GM12878 (cell line): Measurements from ENCODE around the gene LIG3. TPM values are rescaled to one million over a fixed set of nuclear protein-coding genes. Genes with fewer than 3 reads are reported as not detected.

Source experiments
- ATAC-seq: fragments of 200-7000 bp; cut with Tn5 transposase; 3 replicates; pipeline ENCODE4 v1.9.1; 2020; ENCODE audit warnings: mild to moderate bottlenecking, moderate library complexity
- BruUV-seq: library from RNA; stranded (reverse); fragments of 400-500 nt; replicated peaks from 2 replicates; lab custom pipeline; 2021; lab: Mats Ljungman, UMichigan
- CTCF ChIA-PET: fragments of 300-600 bp; sonication (Branson Sonifier 250); formaldehyde crosslinking; extraction: SDS; loops from one replicate; lab custom pipeline; 2021; ENCODE audit warnings: inconsistent platforms; lab: Yijun Ruan, JAX
- POLR2A ChIA-PET: fragments of 350-600 bp; formaldehyde crosslinking; extraction: SDS; loops from one replicate; lab custom pipeline; 2021; ENCODE audit warnings: inconsistent platforms; lab: Charles Lee
- RAD21 ChIA-PET: fragments of 300-600 bp; sonication (Branson Sonifier 250); formaldehyde crosslinking; loops from one replicate; lab custom pipeline; 2023; ENCODE audit warnings: antibody characterized with exemption; ENCODE audit not compliant: unreplicated experiment; lab: Charles Lee
- SMC1A ChIA-PET: fragments of 300-600 bp; sonication (Branson Sonifier 250); formaldehyde crosslinking; loops from one replicate; lab custom pipeline; 2023; ENCODE audit not compliant: unreplicated experiment, uncharacterized antibody; lab: Charles Lee
- DNase-seq: peaks from one replicate; pipeline ENCODE4 v3.0.0-alpha.2; 2011; ENCODE audit warnings: low read depth, low spot score
- FAIRE-seq: peaks from 3 replicates; lab custom pipeline; 2011; peaks lifted over from hg19 to GRCh38; lab: Jason Lieb, UNC
- H2AFZ ChIP-seq: 2 replicates; pipeline ENCODE4 v1.6.0; 2011; ENCODE audit warnings: low read depth, low read length, control low read depth; ENCODE audit not compliant: control insufficient read depth
- H3K27ac ChIP-seq: 2 replicates; pipeline ENCODE4 v1.5.1; 2011; ENCODE audit warnings: control low read depth; ENCODE audit not compliant: control insufficient read depth, insufficient read depth
- H3K27me3 ChIP-seq, 2 experiments: replicated peaks in 1 of 2; 2 replicates each; pipeline versions ENCODE4 v1.6.0 to v1.6.1; 2011; ENCODE audit warnings: low read length in 1 of 2; ENCODE audit not compliant: control insufficient read depth in 2 of 2, insufficient read depth in 2 of 2
- H3K36me3 ChIP-seq, 2 experiments: 2 replicates each; pipeline ENCODE4 v1.5.1; 2011; ENCODE audit warnings: low read length in 1 of 2; ENCODE audit not compliant: control insufficient read depth in 2 of 2, insufficient read depth in 2 of 2
- H3K4me1 ChIP-seq: 2 replicates; pipeline ENCODE4 v1.6.1; 2011; ENCODE audit warnings: mild to moderate bottlenecking, low read length, moderate library complexity, mixed read lengths; ENCODE audit not compliant: control insufficient read depth, insufficient read depth
- H3K4me2 ChIP-seq: 2 replicates; pipeline ENCODE4 v1.6.0; 2011; ENCODE audit warnings: control low read depth; ENCODE audit not compliant: control insufficient read depth, insufficient read depth
- H3K4me3 ChIP-seq: fragments of 200-600 bp; sonication (generic); 2 replicates; pipeline ENCODE4 v1.5.1; 2016
- H3K79me2 ChIP-seq: 2 replicates; pipeline ENCODE4 v1.6.0; 2011; ENCODE audit warnings: low read length; ENCODE audit not compliant: control insufficient read depth, insufficient read depth
- H3K9ac ChIP-seq: 2 replicates; pipeline ENCODE4 v1.8.0; 2011; ENCODE audit warnings: low read length, control low read depth, mixed read lengths; ENCODE audit not compliant: control insufficient read depth, insufficient read depth
- H3K9me3 ChIP-seq: replicated peaks from 3 replicates; pipeline ENCODE4 v1.5.1; 2011; ENCODE audit warnings: mild to moderate bottlenecking, low read length; ENCODE audit not compliant: control insufficient read depth, insufficient read depth
- H4K20me1 ChIP-seq: 2 replicates; pipeline ENCODE4 v1.6.0; 2011; ENCODE audit not compliant: control insufficient read depth, insufficient read depth
- CBX5 ChIP-seq: sonication (generic); IDR thresholded peaks from 2 replicates; pipeline ENCODE4 v1.6.1; 2016; ENCODE audit warnings: low read depth, moderate library complexity, mild to moderate bottlenecking, inconsistent platforms
- CHD1 ChIP-seq: IDR thresholded peaks from 2 replicates; pipeline ENCODE4 v1.6.1; 2012; ENCODE audit warnings: low read depth, low read length, improper control_type of control experiment
- E4F1 ChIP-seq: fragments of 450-650 bp; IDR thresholded peaks from 2 replicates; pipeline ENCODE4 v1.6.1; 2018; ENCODE audit warnings: borderline replicate concordance, mild to moderate bottlenecking; ENCODE audit not compliant: partially characterized antibody
- HDAC2 ChIP-seq: fragments of 200-600 bp; sonication (generic); IDR thresholded peaks from 2 replicates; pipeline ENCODE4 v1.6.1; 2017
- HSF1 ChIP-seq: fragments of 150-350 bp; IDR thresholded peaks from 2 replicates; pipeline ENCODE4 v1.6.1; 2014; ENCODE audit warnings: mild to moderate bottlenecking, low read depth, low read length
- IRF4 ChIP-seq: IDR thresholded peaks from 2 replicates; pipeline ENCODE4 v1.6.1; 2011; ENCODE audit warnings: low read depth, low read length
- LARP7 ChIP-seq: fragments of 450-650 bp; IDR thresholded peaks from 2 replicates; pipeline ENCODE4 v1.6.1; 2017; ENCODE audit warnings: mild to moderate bottlenecking
- MEF2B ChIP-seq: fragments of 450-650 bp; IDR thresholded peaks from 2 replicates; pipeline ENCODE4 v1.6.1; 2018; ENCODE audit warnings: mild to moderate bottlenecking, moderate library complexity; ENCODE audit not compliant: partially characterized antibody, poor library complexity, severe bottlenecking
- NFYB ChIP-seq: IDR thresholded peaks from 2 replicates; pipeline ENCODE4 v1.6.1; 2011; ENCODE audit warnings: low read depth, mild to moderate bottlenecking, low read length, improper control_type of control experiment, moderate library complexity; ENCODE audit not compliant: insufficient read depth
- RELA ChIP-seq: fragments of 450-650 bp; IDR thresholded peaks from 2 replicates; pipeline ENCODE4 v1.8.0; 2014; ENCODE audit warnings: borderline replicate concordance; ENCODE audit not compliant: partially characterized antibody
- RFX5 ChIP-seq: IDR thresholded peaks from 2 replicates; pipeline ENCODE4 v1.6.1; 2011; ENCODE audit warnings: low read depth, low read length, improper control_type of control experiment
- SMAD5 ChIP-seq: IDR thresholded peaks from 2 replicates; pipeline ENCODE4 v1.6.1; 2016; ENCODE audit warnings: antibody characterized with exemption, low read depth
- SUZ12 ChIP-seq: fragments of 200-600 bp; sonication (generic); IDR thresholded peaks from one replicate; pipeline ENCODE4 v1.6.1; 2018; ENCODE audit warnings: antibody characterized with exemption, mild to moderate bottlenecking; ENCODE audit not compliant: unreplicated experiment
- TARDBP ChIP-seq: IDR thresholded peaks from 2 replicates; pipeline ENCODE4 v1.6.1; 2016; ENCODE audit warnings: borderline replicate concordance
- YY1 ChIP-seq: IDR thresholded peaks from 2 replicates; pipeline ENCODE4 v1.6.1; 2011; ENCODE audit warnings: low read depth, mild to moderate bottlenecking, low read length
- WGBS: methylation state at CpG from one replicate; pipeline ENCODE4 v1.1.6; 2016; ENCODE audit warnings: low lambda C conversion rate; ENCODE audit not compliant: insufficient replicate concordance, insufficient coverage; ENCODE audit errors: missing lambda C conversion rate; 5-methylcytosine and 5-hydroxymethylcytosine counted together
- in situ Hi-C: fragments of 300-500 bp; cut with MboI; formaldehyde crosslinking; loops from 9 replicates; pipeline ENCODE4 v1.14.3; 2018; ENCODE audit warnings: mixed read lengths
- intact Hi-C: fragments of 100-400 bp; cut with micrococcal nuclease; formaldehyde crosslinking; loops from one replicate; pipeline ENCODE4 v1.14.2; 2022; ENCODE audit not compliant: unreplicated experiment
- polyA plus RNA-seq, 11 experiments: library from polyadenylated mRNA; depleted of rRNA in 4 of 11; unstranded in 6 of 11; stranded (reverse) in 5 of 11; fragments of >200 nt; fragmentation: Nextera tagmentation in 4 of 11; fragmentation: Illumina TruSeq in 1 of 11; extraction: Ambion mirVana in 4 of 11; extraction: Trizol in 1 of 11; gene quantifications; 1 replicate in 1 of 11; 2 replicates in 10 of 11; pipeline versions ENCODE4 v1.2.1 to v1.2.3, GENCODE V29; 2011 to 2016; ENCODE audit warnings: inconsistent platforms in 2 of 11, missing spikeins in 2 of 11, low read depth in 1 of 11
- total RNA-seq, 4 experiments: library from RNA; depleted of rRNA in 3 of 4; stranded (reverse); fragments of >200 nt in 3 of 4; fragmentation: Illumina TruSeq in 1 of 4; extraction: Trizol in 1 of 4; gene quantifications; 2 replicates each; pipeline versions ENCODE4 v1.2.1 to v1.2.3, GENCODE V29; 2013 to 2021
- TF ChIP-seq, protein P1 (sequence below): IDR thresholded peaks from 2 replicates; pipeline ENCODE4 v1.6.1; 2012; ENCODE audit warnings: improper control_type of control experiment, low read depth, low read length; ENCODE audit not compliant: insufficient replicate concordance

LIG3 gene
- total and polyA plus RNA-seq, 10 of the 15 experiments (the other 5 are each of a cell fraction or from before 2014, with no cell fraction given), result 6.5 to 45.4 (median 31.0) TPM

DNA sequence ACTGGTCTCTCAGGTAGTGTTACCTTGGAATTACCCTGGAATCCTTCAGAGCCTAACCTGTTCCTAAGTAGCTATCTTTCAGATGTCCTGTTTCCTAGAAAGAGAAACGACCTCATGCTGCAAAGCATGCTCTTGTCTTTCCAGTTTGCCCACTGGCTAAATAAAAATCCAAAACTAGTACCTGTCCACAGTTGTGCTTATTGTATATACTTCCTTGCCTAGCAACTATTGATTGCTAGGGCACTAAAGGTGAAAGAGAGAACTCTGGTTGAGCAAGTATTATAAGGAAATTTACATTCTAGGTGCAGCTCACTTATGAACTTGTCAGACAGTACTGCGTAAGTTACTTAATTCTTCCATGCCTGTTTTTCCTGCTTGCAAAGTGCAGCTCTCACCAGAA, 38.5 kb downstream of the LIG3 start:
- Histone ChIP-seq H3K79me2 (no peaks in the 10 kb centered on the region), H3K36me3 (peaks cover 21 to 51% of the 10 kb centered on the region in 2 experiments), H3K9me3 (no peaks in the 10 kb centered on the region), H3K4me3 (no peak overlapping the region), H3K27me3 (no peaks in the 10 kb centered on the region), H3K4me1 (peaks cover 4% of the 10 kb centered on the region), H3K4me2 (no peak overlapping the region), H3K27ac (no peak overlapping the region), H3K9ac (no peak overlapping the region), H2AFZ (no peak overlapping the region), H4K20me1 (no peaks in the 10 kb centered on the region)
- ATAC-seq (no peak), FAIRE-seq (no peak), DNase-seq (no peak)
- SMC1A ChIA-PET, result interaction anchor here (0.6 to 1.9 kb wide), 8 partner anchors 8 to 100 kb away, joined by 3 to 7 read pairs (median 4); partner anchors contain the start of gene RFFL
- POLR2A ChIA-PET, result interaction anchor here (0.9 kb wide), 1 partner anchor 96 kb away, joined by 3 read pairs; no protein-coding TSS in a partner anchor
- no TSS peak for BruUV-seq
- CTCF ChIA-PET, result interaction anchor here (0.8 to 2.2 kb wide), 5 partner anchors 10 to 71 kb away, joined by 3 to 7 read pairs (median 4); partner anchors contain the start of gene RFFL
- TF ChIP-seq TARDBP, result no peak
- no peak for TF ChIP-seq HSF1
- no peak for TF ChIP-seq LARP7
- no peak for TF ChIP-seq E4F1
- TF ChIP-seq CBX5, result no peak
- TF ChIP-seq IRF4, result no peak
- no peak for TF ChIP-seq SUZ12
- TF ChIP-seq SMAD5, result no peak
- no peak for TF ChIP-seq NFYB
- TF ChIP-seq CHD1, result no peak
- TF ChIP-seq RFX5, result no peak
- no peak for TF ChIP-seq YY1
- no peak for TF ChIP-seq RELA
- no peak for TF ChIP-seq HDAC2
- no peak for TF ChIP-seq MEF2B
- TF ChIP-seq, protein P1, sequence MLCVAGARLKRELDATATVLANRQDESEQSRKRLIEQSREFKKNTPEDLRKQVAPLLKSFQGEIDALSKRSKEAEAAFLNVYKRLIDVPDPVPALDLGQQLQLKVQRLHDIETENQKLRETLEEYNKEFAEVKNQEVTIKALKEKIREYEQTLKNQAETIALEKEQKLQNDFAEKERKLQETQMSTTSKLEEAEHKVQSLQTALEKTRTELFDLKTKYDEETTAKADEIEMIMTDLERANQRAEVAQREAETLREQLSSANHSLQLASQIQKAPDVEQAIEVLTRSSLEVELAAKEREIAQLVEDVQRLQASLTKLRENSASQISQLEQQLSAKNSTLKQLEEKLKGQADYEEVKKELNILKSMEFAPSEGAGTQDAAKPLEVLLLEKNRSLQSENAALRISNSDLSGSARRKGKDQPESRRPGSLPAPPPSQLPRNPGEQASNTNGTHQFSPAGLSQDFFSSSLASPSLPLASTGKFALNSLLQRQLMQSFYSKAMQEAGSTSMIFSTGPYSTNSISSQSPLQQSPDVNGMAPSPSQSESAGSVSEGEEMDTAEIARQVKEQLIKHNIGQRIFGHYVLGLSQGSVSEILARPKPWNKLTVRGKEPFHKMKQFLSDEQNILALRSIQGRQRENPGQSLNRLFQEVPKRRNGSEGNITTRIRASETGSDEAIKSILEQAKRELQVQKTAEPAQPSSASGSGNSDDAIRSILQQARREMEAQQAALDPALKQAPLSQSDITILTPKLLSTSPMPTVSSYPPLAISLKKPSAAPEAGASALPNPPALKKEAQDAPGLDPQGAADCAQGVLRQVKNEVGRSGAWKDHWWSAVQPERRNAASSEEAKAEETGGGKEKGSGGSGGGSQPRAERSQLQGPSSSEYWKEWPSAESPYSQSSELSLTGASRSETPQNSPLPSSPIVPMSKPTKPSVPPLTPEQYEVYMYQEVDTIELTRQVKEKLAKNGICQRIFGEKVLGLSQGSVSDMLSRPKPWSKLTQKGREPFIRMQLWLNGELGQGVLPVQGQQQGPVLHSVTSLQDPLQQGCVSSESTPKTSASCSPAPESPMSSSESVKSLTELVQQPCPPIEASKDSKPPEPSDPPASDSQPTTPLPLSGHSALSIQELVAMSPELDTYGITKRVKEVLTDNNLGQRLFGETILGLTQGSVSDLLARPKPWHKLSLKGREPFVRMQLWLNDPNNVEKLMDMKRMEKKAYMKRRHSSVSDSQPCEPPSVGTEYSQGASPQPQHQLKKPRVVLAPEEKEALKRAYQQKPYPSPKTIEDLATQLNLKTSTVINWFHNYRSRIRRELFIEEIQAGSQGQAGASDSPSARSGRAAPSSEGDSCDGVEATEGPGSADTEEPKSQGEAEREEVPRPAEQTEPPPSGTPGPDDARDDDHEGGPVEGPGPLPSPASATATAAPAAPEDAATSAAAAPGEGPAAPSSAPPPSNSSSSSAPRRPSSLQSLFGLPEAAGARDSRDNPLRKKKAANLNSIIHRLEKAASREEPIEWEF, result no peak
- 52% methylated on average over 2 of the region's 2 CpGs for WGBS
- intact Hi-C loops, result no loop called here
- RAD21 ChIA-PET, result interaction anchor here (1.3 to 1.5 kb wide), 2 partner anchors 37 to 71 kb away, joined by 3 to 5 read pairs; no protein-coding TSS in a partner anchor
- in situ Hi-C loops, result no loop called here
